ENCODE results near the gene CASP1. TPM values are rescaled to one million over a fixed set of nuclear protein-coding genes. Genes with fewer than 3 reads are reported as not detected.
A peak's percentile ranks its signal among the peaks of the same experiment; 100 is the strongest.

The CASP1 gene
- total RNA-seq, 1 donor from 2014 or later: 158 TPM

GRCh38 chr11:105033781-105034180 lies 1.2 kb downstream of the CASP1 start:
- intact Hi-C loops (cut with DNase I): no loop called here
- no peak for DNase-seq
- Histone ChIP-seq H3K27ac (peak overlapping the region; percentile 86), H3K27me3 (ENCODE audit: low read depth) (no peaks in the 10 kb centered on the region), H3K4me1 (peaks cover 31% of the 10 kb centered on the region), H3K4me3 (peak overlapping the region; percentile 61), H3K36me3 (peaks cover 27% of the 10 kb centered on the region), H3K9me3 (no peaks in the 10 kb centered on the region)
- ATAC-seq: peak in 1 of 2 donors; percentile 30
- TF ChIP-seq CTCF (IDR thresholded peaks at IDR 0.05): no peak

- DNase-seq (no peak), ATAC-seq (peak; percentile 38 to 41)
- Histone ChIP-seq H3K27me3 (ENCODE audit: low read depth) (no peaks in the 10 kb centered on the region), H3K4me1 (peaks cover 31% of the 10 kb centered on the region), H3K36me3 (peaks cover 31% of the 10 kb centered on the region), H3K9me3 (no peaks in the 10 kb centered on the region), H3K27ac (peak overlapping the region; percentile 86), H3K4me3 (peak overlapping the region; percentile 61)
- no peak for TF ChIP-seq CTCF (IDR thresholded peaks at IDR 0.05)
- intact Hi-C loops (cut with DNase I): no loop called here
These were observed 1.6 kb downstream of the CASP1 start for GRCh38 chr11:105033343-105033742.

GRCh38 chr11:105032495-105032894 lies 2.4 kb downstream of the CASP1 start:
- H3K27me3 ChIP-seq (ENCODE audit: low read depth): no peaks in the 10 kb centered on the region
- intact Hi-C loops (cut with DNase I): no loop called here
- no peak for TF ChIP-seq CTCF (IDR thresholded peaks at IDR 0.05)
- peak overlapping the region; percentile 61 for H3K4me3 ChIP-seq
- H3K9me3 ChIP-seq: no peaks in the 10 kb centered on the region
- no peak overlapping the region for H3K27ac ChIP-seq
- H3K4me1 ChIP-seq: peaks cover 31% of the 10 kb centered on the region
- H3K36me3 ChIP-seq: peaks cover 40% of the 10 kb centered on the region
- DNase-seq: no peak
- no peak for ATAC-seq

GRCh38 chr11:105027678-105028077 lies 7.3 kb downstream of the CASP1 start:
- intact Hi-C loops (cut with DNase I): no loop called here
- Histone ChIP-seq H3K9me3 (no peaks in the 10 kb centered on the region), H3K36me3 (peaks cover 61% of the 10 kb centered on the region), H3K4me1 (peaks cover 5% of the 10 kb centered on the region), H3K27me3 (ENCODE audit: low read depth) (no peaks in the 10 kb centered on the region), H3K4me3 (no peak overlapping the region), H3K27ac (no peak overlapping the region)
- ATAC-seq: no peak
- no peak for DNase-seq
- TF ChIP-seq CTCF (IDR thresholded peaks at IDR 0.05): no peak

GRCh38 chr11:105024394-105024793 lies 10.6 kb downstream of the CASP1 start:
- TF ChIP-seq CTCF (IDR thresholded peaks at IDR 0.05): no peak
- ATAC-seq: no peak
- Histone ChIP-seq H3K36me3 (peaks cover 41% of the 10 kb centered on the region), H3K9me3 (no peaks in the 10 kb centered on the region), H3K4me3 (no peak overlapping the region), H3K27ac (no peak overlapping the region), H3K27me3 (ENCODE audit: low read depth) (no peaks in the 10 kb centered on the region), H3K4me1 (no peaks in the 10 kb centered on the region)
- intact Hi-C loops (cut with DNase I): no loop called here
- DNase-seq: no peak

- intact Hi-C loops (cut with DNase I): no loop called here
- peak within 1 kb of the TSS; percentile 31 for H3K27ac ChIP-seq
- DNase-seq (no peak), ATAC-seq (peak; percentile 58 to 68)
- H3K27me3 ChIP-seq (ENCODE audit: low read depth): no peaks in the 10 kb centered on the region
- TF ChIP-seq CTCF (IDR thresholded peaks at IDR 0.05): no peak
- peaks cover 27% of the 10 kb centered on the region for H3K36me3 ChIP-seq
- H3K9me3 ChIP-seq: no peaks in the 10 kb centered on the region
- no peaks in the 10 kb centered on the region for H3K4me1 ChIP-seq
- peak within 1 kb of the TSS; percentile 3 for H3K4me3 ChIP-seq
These were observed 11.9 kb downstream of the CASP1 start, which contains the start of gene CASP5 for GRCh38 chr11:105023003-105023402. TSS of gene CASP5 (minus strand) at chr11:105023168. CDS start at chr11:105023136, 32 bp downstream.

Data from lower lobe of right lung (tissue), 2 donors.